ENCODE data around the gene RFX2.

The RFX2 gene

DNA sequence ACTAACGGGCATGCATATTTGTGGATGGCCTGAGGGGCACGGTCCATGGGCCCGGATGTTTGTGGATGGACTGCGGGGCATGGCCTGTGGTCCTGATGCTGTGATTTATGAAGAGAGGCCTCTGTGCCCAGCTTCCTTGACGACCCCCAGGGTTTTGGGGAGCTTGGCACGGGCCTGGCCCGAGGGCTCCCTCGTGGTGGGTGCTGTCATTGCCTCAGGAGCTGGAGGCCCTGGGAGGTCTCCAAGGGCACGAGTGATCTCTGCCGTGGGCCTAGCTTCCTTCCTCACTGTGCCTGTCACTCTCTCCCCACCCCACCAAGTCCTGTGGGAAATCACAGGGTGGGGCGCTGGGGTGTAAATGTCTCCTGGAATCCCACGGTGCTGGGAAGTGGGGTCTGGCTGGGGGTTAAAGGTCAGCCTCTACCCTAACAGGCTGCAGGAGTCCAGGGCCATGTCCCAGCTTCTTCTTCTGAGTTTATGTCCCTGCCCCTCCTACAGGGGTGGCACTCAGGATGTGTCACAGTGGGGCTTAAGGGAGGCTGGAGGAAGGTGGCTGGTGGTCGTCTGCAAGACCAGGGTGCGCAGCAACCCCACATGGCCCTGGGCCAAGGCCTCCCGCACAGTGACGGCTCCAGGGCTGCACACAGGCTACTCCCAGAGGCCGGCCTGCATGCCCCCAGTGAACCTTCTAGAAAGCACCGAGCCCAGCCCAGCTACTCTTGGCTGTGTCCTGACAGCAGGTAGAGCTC is 104.8 kb downstream of the RFX2 start:
- DNase-seq (ENCODE audit: low read depth): no peak
- TF ChIP-seq, protein P1, sequence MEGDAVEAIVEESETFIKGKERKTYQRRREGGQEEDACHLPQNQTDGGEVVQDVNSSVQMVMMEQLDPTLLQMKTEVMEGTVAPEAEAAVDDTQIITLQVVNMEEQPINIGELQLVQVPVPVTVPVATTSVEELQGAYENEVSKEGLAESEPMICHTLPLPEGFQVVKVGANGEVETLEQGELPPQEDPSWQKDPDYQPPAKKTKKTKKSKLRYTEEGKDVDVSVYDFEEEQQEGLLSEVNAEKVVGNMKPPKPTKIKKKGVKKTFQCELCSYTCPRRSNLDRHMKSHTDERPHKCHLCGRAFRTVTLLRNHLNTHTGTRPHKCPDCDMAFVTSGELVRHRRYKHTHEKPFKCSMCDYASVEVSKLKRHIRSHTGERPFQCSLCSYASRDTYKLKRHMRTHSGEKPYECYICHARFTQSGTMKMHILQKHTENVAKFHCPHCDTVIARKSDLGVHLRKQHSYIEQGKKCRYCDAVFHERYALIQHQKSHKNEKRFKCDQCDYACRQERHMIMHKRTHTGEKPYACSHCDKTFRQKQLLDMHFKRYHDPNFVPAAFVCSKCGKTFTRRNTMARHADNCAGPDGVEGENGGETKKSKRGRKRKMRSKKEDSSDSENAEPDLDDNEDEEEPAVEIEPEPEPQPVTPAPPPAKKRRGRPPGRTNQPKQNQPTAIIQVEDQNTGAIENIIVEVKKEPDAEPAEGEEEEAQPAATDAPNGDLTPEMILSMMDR (IDR thresholded peaks at IDR 0.05; ENCODE audit: low read length, missing control alignments): no peak
- no peak overlapping the region for H3K4me3 ChIP-seq (replicated peaks; ENCODE audit: low read depth, low read length)

DNA sequence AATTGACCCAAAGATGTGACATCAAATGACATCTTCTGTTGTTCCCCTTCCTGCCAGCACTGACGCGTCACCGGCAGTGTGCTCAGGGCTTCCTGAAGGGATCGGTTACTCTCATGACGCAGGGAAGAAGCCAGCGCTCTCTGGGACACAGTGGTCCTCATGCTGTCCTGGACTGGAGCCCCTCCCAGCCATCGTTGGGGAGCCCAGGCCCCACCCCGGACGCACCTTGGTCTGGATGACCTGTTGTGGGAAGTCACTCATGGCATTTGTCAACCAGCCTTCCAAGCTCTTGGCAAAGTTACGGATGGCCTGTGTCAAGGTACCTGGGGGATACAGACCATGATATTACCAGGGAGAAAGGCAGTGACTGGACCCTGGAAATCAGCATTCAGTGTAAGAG is 106.3 kb downstream of the RFX2 start:
- TF ChIP-seq, protein P1 (IDR thresholded peaks at IDR 0.05; ENCODE audit: low read length, missing control alignments): no peak
- H3K4me3 ChIP-seq (replicated peaks; ENCODE audit: low read depth, low read length): no peak overlapping the region
- DNase-seq (ENCODE audit: low read depth): no peak

DNA sequence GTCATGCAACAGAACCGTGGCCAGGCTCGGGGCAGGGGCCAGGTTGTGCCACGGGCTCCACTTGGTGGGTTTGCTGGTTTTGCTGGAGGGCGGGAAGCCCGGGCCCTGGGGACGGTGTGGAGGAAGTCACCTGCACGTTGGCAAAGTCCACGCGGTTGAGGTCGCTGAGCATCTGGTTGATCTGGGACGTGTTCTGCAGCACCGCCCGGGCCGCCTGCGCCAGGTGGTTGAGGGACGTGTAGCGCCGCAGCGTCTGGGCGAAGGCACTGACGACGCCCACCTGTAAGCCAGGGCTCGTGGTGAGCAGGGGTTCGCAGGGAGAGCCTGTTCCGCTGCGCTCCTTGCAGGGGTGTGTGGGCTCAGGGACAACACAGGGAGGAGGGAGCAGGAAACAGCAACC is 107.7 kb downstream of the RFX2 start:
- TF ChIP-seq, protein P1 (IDR thresholded peaks at IDR 0.05; ENCODE audit: low read length, missing control alignments): no peak
- no peak for DNase-seq (ENCODE audit: low read depth)
- H3K4me3 ChIP-seq (replicated peaks; ENCODE audit: low read depth, low read length): no peak overlapping the region

DNA sequence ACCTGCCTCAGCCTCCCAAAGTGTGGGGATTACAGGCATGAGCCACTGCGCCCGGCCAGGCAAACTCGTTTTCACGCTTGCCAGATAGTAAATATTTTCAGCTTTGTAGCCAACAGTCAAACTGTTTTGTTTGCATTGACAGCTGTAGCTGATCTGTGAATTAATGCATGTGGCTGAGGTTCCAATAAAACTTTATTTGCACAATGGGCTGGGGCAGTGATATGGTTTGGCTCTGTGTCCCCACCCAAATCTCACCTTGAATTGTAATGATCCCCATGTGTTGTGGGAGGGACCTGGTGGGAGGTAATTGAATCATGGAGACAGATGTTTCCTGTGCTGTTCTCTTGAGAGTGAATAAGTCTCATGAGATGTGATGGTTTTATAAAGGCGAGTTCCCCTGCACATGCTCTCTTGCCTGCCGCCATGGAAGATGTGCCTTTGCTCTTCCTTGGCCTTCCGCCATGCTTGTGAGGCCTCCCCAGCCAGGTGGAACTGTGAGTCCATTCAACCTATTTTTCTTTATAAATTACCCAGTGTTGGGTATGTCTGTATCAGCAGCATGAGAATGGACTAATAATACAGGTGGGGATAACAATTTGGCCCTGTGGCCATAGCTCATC is 110.0 kb downstream of the RFX2 start:
- DNase-seq (ENCODE audit: low read depth): no peak
- H3K4me3 ChIP-seq (replicated peaks; ENCODE audit: low read depth, low read length): no peak overlapping the region
- TF ChIP-seq, protein P1 (IDR thresholded peaks at IDR 0.05; ENCODE audit: low read length, missing control alignments): no peak

DNA sequence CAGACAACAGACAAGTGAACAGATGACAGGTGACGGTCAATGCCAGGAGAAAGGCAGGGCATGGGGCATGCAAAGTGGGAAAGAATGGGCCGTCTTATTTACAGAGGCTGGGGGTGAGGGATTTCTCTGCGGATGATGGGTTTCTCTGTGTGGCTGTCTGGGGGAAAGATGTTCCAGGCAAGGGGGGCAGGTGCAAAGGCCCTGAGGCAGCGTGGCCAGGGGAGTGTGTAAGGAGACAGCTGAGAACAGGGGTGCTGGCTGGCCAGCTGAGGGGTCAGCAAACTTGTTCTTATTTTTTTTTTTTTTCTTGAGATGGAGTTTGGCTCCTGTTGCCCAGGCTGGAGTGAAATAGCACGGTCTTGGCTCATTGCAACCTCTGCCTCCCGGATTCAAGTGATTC is 110.6 kb downstream of the RFX2 start:
- no peak for DNase-seq (ENCODE audit: low read depth)
- no peak overlapping the region for H3K4me3 ChIP-seq (replicated peaks; ENCODE audit: low read depth, low read length)
- TF ChIP-seq, protein P1 (IDR thresholded peaks at IDR 0.05; ENCODE audit: low read length, missing control alignments): no peak

DNA sequence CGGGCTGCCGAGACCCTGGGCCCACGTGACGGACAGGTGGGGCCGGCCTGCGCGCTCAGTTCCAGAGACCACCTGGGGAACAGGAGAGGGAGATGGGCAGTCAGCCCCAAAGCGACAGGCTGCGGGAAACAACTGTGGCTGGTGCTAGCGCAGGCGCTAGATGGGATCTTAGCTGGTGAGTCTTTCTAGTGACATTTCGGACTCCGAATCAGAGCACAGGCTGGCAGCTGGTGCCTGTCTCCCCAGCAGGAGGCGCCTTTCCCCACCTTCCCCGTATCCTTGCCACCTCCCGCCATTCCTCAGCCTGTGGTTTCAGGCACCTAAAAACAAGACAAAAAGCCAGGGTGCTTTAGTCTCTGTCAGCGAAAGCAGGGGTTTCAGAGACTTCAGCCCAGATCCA is 112.9 kb downstream of the RFX2 start:
- no peak overlapping the region for H3K4me3 ChIP-seq (replicated peaks; ENCODE audit: low read depth, low read length)
- no peak for DNase-seq (ENCODE audit: low read depth)
- TF ChIP-seq, protein P1 (IDR thresholded peaks at IDR 0.05; ENCODE audit: low read length, missing control alignments): peak; percentile 1
